Bronchial epithelial cell (primary cell): ENCODE results near the gene RPTN. TPM values are rescaled to one million over a fixed set of nuclear protein-coding genes. Genes with fewer than 3 reads are reported as not detected.
"Not testable (repeated sequence)": the region's sequence is repeated elsewhere in the genome, so short reads cannot be mapped to it uniquely, and the experiment has no call there.

Source experiments
- DNase-seq: peaks from one replicate; pipeline ENCODE4 v3.0.0-alpha.2; 2010; ENCODE audit warnings: low read depth
- FAIRE-seq: peaks from 2 replicates; lab custom pipeline; 2011; peaks lifted over from hg19 to GRCh38; lab: Jason Lieb, UNC
- H3K27me3 ChIP-seq: 2 replicates; pipeline ENCODE4 v1.5.1; 2011; ENCODE audit warnings: low read length; ENCODE audit not compliant: control insufficient read depth, insufficient read depth
- H3K36me3 ChIP-seq: 2 replicates; pipeline ENCODE4 v1.5.1; 2011; ENCODE audit warnings: low read length; ENCODE audit not compliant: control insufficient read depth, insufficient read depth
- H3K4me3 ChIP-seq: 2 replicates; pipeline ENCODE4 v1.5.1; 2011; ENCODE audit warnings: mild to moderate bottlenecking, low read depth, low read length, control low read depth
- total RNA-seq: library from RNA; depleted of rRNA; stranded (reverse); fragments of >200 nt; gene quantifications from 2 replicates; pipeline ENCODE4 v1.2.1, GENCODE V29; 2014
- TF ChIP-seq, protein P1 (sequence below): IDR thresholded peaks from 2 replicates; pipeline ENCODE4 v1.5.1; 2011; ENCODE audit warnings: mild to moderate bottlenecking, moderate library complexity, low read length, control low read depth, inconsistent platforms; ENCODE audit not compliant: insufficient read depth, severe bottlenecking

RPTN gene
- total RNA-seq, 1 donor from 2014 or later, result 0.53 TPM

DNA sequence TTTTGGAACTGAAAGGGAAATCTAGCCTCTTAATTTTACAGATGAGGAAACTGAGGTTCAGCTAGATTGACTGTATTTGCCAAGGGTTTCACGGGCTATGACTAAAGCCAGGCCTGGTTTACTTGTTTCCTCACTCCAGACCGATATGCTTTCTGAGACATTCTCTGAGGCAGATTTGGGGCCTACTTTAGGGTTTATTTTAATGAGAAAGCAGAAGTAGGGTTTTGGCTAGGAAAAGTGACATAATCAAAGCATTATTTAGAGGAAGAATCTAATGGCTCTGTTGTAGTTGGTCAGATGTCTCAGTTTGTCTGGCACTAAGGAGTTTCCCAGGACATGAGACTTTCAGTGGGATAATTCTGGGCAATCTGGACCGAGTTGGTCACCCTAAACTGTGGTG is 1.5 kb upstream of the RPTN start:
- Histone ChIP-seq H3K27me3 (no peaks in the 10 kb centered on the region), H3K4me3 (no peak overlapping the region), H3K36me3 (no peaks in the 10 kb centered on the region)
- no peak for FAIRE-seq
- TF ChIP-seq, protein P1, sequence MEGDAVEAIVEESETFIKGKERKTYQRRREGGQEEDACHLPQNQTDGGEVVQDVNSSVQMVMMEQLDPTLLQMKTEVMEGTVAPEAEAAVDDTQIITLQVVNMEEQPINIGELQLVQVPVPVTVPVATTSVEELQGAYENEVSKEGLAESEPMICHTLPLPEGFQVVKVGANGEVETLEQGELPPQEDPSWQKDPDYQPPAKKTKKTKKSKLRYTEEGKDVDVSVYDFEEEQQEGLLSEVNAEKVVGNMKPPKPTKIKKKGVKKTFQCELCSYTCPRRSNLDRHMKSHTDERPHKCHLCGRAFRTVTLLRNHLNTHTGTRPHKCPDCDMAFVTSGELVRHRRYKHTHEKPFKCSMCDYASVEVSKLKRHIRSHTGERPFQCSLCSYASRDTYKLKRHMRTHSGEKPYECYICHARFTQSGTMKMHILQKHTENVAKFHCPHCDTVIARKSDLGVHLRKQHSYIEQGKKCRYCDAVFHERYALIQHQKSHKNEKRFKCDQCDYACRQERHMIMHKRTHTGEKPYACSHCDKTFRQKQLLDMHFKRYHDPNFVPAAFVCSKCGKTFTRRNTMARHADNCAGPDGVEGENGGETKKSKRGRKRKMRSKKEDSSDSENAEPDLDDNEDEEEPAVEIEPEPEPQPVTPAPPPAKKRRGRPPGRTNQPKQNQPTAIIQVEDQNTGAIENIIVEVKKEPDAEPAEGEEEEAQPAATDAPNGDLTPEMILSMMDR, result no peak
- DNase-seq, result no peak

DNA sequence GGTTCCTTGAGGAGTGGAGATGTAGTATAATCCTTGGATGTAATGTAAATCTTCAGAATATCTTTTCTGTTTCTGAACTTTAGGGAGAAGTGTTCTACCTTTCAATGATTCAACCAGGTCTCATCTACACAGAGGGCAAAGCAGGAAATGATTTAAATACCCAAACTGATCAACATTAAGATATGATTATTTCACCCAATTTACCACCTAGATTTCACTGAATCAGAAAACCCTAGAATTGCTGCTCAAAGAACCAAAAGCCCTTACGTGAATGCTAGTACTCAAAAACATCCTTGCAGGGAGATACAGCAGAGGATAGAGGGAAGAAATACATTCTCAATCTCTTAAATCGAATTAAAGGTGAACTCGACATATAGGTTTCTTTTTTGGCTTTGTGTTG is 5.0 kb downstream of the RPTN start:
- Histone ChIP-seq H3K27me3 (no peaks in the 10 kb centered on the region), H3K4me3 (no peak overlapping the region), H3K36me3 (no peaks in the 10 kb centered on the region)
- DNase-seq (no peak), FAIRE-seq (no peak)
- TF ChIP-seq, protein P1, result no peak

DNA sequence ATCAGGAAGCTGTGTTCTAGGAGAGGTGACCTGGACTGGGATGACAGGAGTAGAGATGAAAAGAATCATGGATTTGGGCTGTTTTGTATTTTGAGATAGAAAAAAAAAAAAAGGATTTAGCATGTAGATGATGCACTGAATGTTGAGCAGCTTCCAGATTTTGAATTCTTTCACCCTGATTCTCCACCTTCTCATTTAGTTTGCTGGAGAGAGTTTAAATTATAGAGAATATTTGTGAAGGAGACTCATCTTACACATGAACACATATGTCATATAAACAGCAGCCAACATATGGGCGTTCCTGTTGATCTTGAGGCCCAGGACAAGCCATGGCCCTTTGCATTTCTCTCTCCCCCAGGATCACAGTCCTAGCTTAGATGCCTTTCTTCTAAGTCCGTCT is 7.4 kb downstream of the RPTN start:
- TF ChIP-seq, protein P1, result no peak
- no peaks in the 10 kb centered on the region for H3K36me3 ChIP-seq
- DNase-seq (no peak), FAIRE-seq (no peak)
- no peaks in the 10 kb centered on the region for H3K27me3 ChIP-seq
- H3K4me3 ChIP-seq, result no peak overlapping the region

DNA sequence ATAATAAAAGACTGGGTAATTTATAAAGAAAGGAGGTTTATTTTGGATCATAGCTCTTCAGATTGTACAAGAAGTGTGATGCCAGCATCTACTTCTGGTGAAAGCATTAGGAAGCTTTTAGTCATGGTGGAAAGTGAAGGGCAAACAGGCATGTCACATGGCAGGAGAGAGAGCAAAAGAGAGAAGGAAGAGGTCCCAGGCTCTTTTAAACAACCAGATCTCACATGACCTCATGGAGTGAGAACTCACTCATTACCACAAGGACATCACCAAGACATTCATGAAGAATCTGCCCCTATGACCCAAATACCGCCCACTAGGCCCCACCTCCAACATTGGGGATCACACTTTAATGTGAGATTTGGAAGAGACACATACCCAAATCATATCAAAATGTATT is 10.0 kb downstream of the RPTN start:
- Histone ChIP-seq H3K4me3 (no peak overlapping the region), H3K36me3 (no peaks in the 10 kb centered on the region), H3K27me3 (no peaks in the 10 kb centered on the region)
- DNase-seq, result no peak
- TF ChIP-seq, protein P1, result no peak
- no peak for FAIRE-seq

DNA sequence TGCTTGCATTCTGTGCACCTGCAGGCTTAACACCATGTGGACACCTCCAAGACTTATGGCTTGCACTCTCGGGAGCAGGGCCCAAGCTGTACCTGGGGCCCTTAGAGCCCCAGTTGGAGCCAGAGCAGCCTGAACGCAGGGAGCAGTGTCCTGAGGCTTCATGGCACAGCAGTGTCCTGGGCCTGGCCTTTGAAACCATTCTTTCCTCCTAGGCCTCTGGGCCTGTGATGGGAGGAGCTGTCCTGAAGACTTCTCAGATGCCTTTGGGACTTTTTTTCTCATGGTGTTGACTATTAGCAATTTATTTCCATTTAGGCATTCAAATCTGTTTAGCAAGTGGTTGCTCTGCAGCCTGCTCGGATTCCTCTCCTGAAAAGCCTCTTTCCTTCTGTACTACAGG is 11.0 kb downstream of the RPTN start:
- H3K4me3 ChIP-seq, result no peak overlapping the region
- H3K36me3 ChIP-seq, result no peaks in the 10 kb centered on the region
- no peaks in the 10 kb centered on the region for H3K27me3 ChIP-seq
- TF ChIP-seq, protein P1, result no peak
- FAIRE-seq (no peak), DNase-seq (no peak)

DNA sequence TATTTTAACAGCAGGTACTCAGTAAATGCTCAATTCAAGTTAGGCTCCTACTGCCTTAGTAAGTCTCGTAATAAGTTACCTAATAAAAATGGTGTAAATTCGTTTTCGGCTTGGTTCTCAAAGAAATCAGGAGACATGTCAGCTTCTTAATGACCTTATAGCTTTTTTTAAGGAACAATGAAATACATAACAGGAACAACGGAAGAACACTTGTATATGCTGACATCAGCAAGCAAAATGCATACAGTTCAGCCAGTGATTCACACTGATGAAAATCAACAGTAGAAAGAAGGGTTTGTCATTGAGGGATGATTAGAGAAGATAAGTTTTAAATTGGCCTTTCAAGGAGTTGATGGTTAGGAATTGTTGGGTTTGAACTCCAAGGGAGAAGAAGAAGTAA is 13.3 kb downstream of the RPTN start:
- Histone ChIP-seq H3K27me3 (no peaks in the 10 kb centered on the region), H3K36me3 (no peaks in the 10 kb centered on the region), H3K4me3 (no peak overlapping the region)
- DNase-seq, result peak; percentile 39
- TF ChIP-seq, protein P1, result no peak
- FAIRE-seq, result no peak

DNA sequence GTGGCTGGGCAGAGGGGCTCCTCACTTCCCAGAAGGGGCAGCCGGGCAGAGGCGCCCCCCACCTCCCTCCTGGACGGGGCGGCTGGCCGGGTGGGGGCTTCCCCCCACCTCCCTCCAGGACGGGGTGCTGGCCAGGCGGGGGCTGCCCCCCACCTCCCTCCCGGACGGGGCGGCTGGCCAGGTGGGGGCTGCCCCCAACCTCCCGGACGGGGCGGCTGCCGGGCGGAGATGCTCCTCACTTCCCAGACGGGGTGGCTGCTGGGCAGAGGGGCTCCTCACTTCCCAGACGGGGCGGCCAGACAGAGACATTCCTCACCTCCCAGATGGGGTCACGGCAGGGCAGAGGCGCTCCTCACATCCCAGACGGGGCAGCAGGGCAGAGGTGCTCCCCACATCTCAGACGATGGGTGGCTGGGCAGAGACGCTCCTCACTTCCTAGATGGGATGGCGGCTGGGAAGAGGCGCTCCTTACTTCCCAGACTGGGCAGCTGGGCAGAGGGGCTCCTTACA is 14.3 kb downstream of the RPTN start:
- H3K27me3 ChIP-seq, DNase-seq, H3K36me3 ChIP-seq, FAIRE-seq, H3K4me3 ChIP-seq: not testable (repeated sequence)
